DMS114 treated with DMSO at 0.1 percent for 48 hours (cell line): ENCODE results near the gene PRELID2.
A peak's percentile ranks its signal among the peaks of the same experiment; 100 is the strongest.
"Not testable (repeated sequence)": the region's sequence is repeated elsewhere in the genome, so short reads cannot be mapped to it uniquely, and the experiment has no call there.

Source experiments
- DNase-seq: peaks from one replicate; lab custom pipeline; 2025; ENCODE audit not compliant: unreplicated experiment; lab: John Stamatoyannopoulos, UW

The PRELID2 gene

GRCh38 chr5:145840458-145841132 is 5.5 kb upstream of the PRELID2 start:
- DNase-seq, result no peak

GRCh38 chr5:145838276-145838675 is 3.1 kb upstream of the PRELID2 start:
- DNase-seq, result no peak

GRCh38 chr5:145836241-145836640 is 1.1 kb upstream of the PRELID2 start:
- not testable (repeated sequence) for DNase-seq

- no peak for DNase-seq
Observed at GRCh38 chr5:145835848-145836239, 702 bp upstream of the PRELID2 start.

GRCh38 chr5:145834554-145834916 is 607 bp downstream of the PRELID2 start:
- DNase-seq, result no peak

- DNase-seq, result no peak
Observed at GRCh38 chr5:145833631-145834200, 1.4 kb downstream of the PRELID2 start.

- no peak for DNase-seq
Observed at GRCh38 chr5:145830594-145830993, 4.5 kb downstream of the PRELID2 start.

- no peak for DNase-seq
Observed at GRCh38 chr5:145829708-145830361, 5.3 kb downstream of the PRELID2 start.

- no peak for DNase-seq
Observed at GRCh38 chr5:145826895-145827674, 8.1 kb downstream of the PRELID2 start.

GRCh38 chr5:145825751-145826180 is 9.4 kb downstream of the PRELID2 start:
- DNase-seq, result peak; percentile 60

- DNase-seq, result no peak
Observed at GRCh38 chr5:145824040-145824439, 11.1 kb downstream of the PRELID2 start.

- DNase-seq, result no peak
Observed at GRCh38 chr5:145818604-145819003, 16.5 kb downstream of the PRELID2 start.

- DNase-seq, result no peak
Observed at GRCh38 chr5:145812877-145813276, 22.3 kb downstream of the PRELID2 start.

GRCh38 chr5:145811834-145812625 is 23.1 kb downstream of the PRELID2 start:
- DNase-seq, result no peak

- DNase-seq, result no peak
Observed at GRCh38 chr5:145806923-145807322, 28.2 kb downstream of the PRELID2 start.

GRCh38 chr5:145805819-145806218 is 29.3 kb downstream of the PRELID2 start:
- no peak for DNase-seq

- no peak for DNase-seq
Observed at GRCh38 chr5:145804701-145805100, 30.4 kb downstream of the PRELID2 start.

- no peak for DNase-seq
Observed at GRCh38 chr5:145803112-145804004, 31.8 kb downstream of the PRELID2 start.

- no peak for DNase-seq
Observed at GRCh38 chr5:145801195-145801594, 33.9 kb downstream of the PRELID2 start.

- no peak for DNase-seq
Observed at GRCh38 chr5:145800181-145800580, 35.0 kb downstream of the PRELID2 start.
